CD4-positive, alpha-beta T cell treated with Interleukin-6 for 4 hours (primary cell): ENCODE data around the gene ACTG1.

Experiments used
- DNase-seq: peaks from one replicate; pipeline ENCODE4 v3.0.0-alpha.2; 2020; ENCODE audit warnings: mixed read lengths

Gene ACTG1

GRCh38 chr17:81515530-81516041 lies 3.0 kb upstream of the ACTG1 start:
- no peak for DNase-seq

DNA sequence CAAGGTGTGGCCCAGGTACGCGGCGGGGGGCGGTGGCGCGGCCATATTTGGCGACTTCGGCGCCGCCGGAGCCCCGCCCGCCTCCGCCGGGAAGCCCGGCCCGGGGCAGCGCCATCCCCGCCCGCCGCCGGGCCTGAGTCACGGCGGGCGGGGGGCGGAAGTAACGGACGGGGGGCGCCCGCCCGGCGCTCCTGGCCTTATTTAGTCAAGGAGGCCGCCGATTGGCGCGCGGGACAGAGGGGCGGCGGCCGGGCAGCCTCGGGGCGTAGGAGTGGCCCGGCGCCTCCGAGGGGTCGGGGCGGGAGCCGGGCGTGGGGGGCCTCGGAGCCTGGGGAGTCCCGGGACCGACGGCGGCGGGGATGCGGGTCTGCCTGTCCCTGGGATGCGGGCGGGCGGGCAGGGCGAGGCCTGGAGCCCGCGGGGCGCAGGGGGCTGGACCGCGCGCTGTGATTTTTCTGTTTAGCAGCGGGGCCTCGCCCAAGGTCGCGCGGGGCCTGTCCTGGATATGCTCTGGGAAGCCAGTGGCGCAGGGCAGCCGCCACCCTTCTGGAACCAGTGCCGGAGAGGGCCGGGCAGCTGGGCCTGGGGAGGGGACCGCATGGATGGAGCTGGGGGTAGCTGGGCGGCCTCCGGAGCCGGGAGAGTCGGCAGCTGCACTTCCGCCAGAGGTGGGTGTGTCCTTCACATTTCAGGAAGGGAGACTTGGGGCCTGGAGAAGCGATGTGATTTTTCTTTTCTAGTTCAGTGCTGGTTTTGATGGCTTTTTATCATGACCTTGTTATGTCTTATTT lies 2.3 kb upstream of the ACTG1 start:
- peak; percentile 85 for DNase-seq

GRCh38 chr17:81514489-81514738 lies 1.8 kb upstream of the ACTG1 start:
- no peak for DNase-seq

GRCh38 chr17:81513753-81514488 lies 1.3 kb upstream of the ACTG1 start:
- DNase-seq: peak; percentile 46

- DNase-seq: peak; percentile 65
Measured at GRCh38 chr17:81513372-81513752, 763 bp upstream of the ACTG1 start.

- DNase-seq: peak; percentile 51
Measured at GRCh38 chr17:81511804-81512561, 616 bp downstream of the ACTG1 start.

- no peak for DNase-seq
Measured at GRCh38 chr17:81511554-81511803, 1.1 kb downstream of the ACTG1 start.

GRCh38 chr17:81510785-81511553 lies 1.6 kb downstream of the ACTG1 start:
- peak; percentile 67 for DNase-seq

DNA sequence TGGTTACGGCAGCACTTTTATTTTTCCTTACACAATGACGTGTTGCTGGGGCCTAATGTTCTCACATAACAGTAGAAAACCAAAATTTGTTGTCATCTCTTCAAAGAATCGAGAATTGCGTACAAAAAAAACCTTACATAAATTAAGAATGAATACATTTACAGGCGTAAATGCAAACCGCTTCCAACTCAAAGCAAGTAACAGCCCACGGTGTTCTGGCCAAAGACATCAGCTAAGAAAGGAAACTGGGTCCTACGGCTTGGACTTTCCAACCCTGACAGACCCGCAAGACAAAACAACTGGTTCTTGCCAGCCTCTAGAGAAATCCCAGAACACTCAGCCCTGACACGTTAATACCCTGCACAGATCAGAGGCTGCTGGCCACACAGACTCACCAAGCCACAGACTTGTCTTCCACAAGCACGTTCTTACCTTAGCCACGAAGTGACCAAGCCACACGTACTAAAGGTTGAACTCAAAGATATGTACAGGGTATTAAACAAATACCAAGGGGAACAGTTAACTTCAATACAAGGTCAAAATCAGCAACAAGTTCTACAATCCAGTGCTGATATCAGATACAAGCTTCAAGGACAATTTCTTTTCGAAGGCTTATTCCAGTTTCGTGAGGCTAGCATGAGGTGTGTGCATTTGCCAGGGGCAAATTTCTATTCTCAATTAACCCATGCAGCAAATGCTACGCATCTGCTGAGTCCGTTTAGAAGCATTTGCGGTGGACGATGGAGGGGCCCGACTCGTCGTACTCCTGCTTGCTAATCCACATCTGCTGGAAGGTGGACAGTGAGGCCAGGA lies 2.4 kb downstream of the ACTG1 start:
- DNase-seq: no peak

GRCh38 chr17:81509207-81509971 lies 3.2 kb downstream of the ACTG1 start:
- peak; percentile 41 for DNase-seq

DNA sequence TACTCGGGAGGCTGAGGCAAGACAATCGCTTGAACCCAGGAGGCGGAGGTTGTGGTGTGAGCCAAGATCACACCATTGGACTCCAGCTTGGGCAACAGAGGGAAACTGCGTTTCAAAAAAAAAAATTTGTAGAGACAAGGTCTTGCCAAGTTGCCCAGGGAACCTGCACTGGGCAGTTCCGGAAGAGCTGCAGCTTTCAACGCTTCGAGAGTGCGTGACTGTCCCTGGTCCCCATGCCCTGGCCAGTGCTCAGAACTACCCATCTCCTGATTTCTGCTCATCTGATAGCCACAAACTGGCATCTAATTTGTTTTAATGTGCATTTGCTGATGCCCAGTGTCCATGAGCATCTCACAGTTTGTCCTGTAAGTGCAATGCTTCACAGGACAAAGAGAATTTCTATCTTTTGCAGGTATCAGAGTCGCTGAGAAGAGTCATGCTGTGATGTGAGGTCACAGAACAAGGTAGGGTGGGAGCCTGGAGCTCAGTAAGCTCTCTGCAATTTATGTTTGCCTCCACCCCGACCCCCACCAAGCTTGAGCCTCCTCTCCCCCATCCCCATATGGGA lies 3.9 kb downstream of the ACTG1 start:
- DNase-seq: no peak

- no peak for DNase-seq
Measured at GRCh38 chr17:81503619-81504018, 9.0 kb downstream of the ACTG1 start.

DNA sequence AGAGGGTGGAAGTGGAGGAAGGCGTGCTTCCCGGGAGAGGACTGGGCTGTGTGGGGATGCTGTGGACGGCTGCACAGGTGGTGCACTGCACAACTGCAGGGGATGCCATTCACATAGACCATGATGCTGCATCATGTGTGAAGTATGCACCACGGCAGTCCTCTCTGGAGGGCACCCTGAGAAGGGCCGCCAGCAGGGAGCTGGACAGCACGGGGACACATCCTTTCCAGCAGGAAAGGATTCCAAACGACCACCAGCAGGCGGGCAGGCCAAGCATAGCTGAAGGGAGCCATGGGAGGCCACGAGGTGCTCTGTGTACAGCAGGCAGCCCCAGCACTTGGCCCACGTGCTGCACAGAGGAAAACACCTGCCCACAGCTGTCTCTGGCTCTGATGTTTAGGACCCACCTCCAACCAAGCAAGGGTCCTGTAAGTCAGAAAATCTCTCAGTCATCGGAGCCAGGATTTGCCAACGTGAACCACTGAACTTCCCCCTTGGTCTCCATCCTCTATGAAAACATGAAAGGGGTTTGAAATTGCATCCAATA lies 10.1 kb downstream of the ACTG1 start:
- DNase-seq: no peak

DNA sequence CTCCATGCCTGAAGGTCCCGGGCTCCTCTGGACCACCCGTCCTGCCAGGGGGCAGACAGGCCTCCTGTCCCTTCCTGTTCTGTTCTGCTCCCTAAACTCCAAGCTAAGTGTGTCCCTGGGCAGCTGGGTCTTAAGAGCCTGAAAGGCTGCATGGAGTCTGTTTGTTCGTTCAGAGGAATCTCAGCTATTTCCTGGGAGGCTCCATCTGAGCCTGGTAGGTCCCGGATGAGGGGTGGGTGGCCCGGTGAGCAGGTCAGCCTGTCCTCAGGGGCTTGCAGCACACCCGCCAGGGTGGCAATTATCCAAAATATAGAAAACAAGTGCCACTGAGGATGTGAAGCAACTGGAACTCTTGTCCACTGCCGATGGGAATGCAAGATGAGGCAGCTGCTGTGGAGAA lies 12.6 kb downstream of the ACTG1 start:
- DNase-seq: no peak

GRCh38 chr17:81499601-81499970 lies 13.0 kb downstream of the ACTG1 start:
- DNase-seq: no peak

DNA sequence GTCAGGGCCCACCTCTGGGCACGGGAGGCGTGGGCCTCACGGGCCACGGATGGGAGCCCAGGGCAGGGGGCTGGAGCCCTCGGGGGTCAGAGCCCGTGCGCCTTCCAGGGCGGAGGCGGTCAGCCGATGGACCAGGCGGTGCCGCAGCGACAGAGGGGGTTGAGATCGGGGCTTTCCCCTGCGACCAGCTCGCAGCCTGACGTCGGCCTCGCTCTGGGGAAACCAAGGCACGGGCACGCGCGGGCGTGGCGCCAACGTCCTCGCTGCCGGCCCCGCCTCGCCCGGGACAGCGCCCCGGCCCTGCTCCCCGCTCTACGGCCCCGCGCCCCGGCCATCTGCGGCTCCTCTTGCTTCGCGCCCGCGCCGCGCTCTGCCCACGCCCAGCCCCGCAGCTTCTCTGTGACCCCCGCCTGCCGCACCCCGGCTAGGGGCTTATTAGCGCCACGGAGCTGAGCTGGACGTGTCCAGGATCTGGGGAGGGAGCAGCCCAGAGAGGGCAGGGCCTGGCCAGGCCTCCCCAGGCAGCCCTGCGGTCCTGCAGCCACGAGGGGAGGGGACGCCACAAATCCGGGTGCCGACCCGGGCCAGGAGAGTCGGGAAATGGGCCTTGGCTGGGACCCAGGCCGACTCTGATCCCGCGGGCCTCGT lies 13.5 kb downstream of the ACTG1 start:
- no peak for DNase-seq

- DNase-seq: no peak
Measured at GRCh38 chr17:81494626-81495377, 17.8 kb downstream of the ACTG1 start.

- DNase-seq: no peak
Measured at GRCh38 chr17:81493198-81494038, 19.2 kb downstream of the ACTG1 start.

- DNase-seq: no peak
Measured at GRCh38 chr17:81492706-81493105, 19.9 kb downstream of the ACTG1 start.
